Measurements from ENCODE around the gene LPP.

LPP gene

DNA sequence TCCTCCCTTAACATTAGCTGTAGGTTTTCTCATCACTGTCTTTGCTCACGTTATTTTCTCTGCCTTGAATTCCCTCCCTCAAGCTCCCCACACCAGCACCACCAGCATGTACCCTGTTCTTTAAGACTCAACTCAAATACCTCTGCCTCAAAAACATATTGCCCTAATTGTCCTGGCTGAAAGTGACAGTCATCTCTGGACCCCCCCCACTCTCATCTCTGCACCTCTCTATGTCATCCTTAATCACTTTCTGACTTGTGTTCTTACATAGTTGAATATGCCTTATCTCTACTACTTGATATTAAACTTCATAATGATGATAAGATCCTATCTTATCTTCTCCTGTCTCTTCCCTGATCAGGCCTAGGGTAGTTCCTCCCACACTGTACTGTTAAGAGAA, 672.6 kb downstream of the LPP start:
- no peak for DNase-seq

DNA sequence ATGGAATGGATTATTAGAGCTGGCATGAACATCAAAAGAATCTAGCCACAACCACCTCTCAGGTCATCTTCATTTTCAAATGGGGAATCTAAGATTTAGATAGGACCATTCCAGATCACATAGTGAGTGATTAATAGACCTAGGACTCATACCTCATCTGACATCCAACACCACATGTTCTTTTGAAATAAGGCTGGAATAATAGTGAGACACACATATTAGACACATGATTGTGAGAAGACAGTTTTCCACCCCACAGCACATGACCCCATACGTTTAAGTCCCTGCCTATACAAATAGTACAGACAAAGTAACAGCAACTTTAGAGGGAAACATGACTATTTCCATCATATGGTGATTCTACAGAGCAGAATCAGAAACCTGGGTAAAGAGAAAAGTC, 673.1 kb downstream of the LPP start:
- no peak for DNase-seq

DNA sequence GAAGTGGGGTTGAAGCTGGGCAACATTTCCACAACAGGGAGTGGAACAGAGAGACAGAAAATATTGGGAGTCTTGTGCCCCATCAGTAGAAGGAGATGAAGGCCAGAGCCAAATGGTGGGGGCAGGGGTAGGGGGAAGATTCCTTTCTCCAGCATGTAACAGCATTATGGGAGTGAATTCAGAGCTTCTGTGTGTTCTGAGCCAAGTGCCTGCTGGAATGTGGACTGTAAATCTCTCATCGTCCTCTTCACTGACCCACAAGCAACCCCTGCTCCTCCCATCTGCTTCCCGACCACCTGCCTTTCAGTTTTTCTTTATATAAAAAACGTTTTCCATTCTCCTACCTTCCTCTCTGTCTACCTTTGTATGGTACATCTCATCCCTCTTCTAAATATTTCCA, 673.6 kb downstream of the LPP start:
- no peak for DNase-seq

DNA sequence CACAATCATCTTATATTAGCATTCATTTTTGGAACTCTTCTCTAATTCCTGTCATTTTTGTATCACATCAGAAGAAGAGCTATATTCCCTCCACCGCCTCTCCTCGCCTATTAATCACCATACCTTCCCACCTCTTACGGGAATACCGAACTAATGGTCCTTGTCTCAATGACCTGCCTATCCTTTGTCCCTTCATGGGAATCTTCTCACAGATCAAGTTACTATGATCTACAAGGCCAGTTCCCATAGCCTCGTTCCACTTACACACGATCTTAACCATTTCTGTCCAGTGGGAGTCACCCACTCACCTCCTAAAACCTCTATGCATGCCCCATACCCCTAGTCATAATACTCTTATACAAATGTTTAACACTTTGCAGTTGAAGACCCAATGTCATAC, 675.2 kb downstream of the LPP start:
- DNase-seq, result no peak

DNA sequence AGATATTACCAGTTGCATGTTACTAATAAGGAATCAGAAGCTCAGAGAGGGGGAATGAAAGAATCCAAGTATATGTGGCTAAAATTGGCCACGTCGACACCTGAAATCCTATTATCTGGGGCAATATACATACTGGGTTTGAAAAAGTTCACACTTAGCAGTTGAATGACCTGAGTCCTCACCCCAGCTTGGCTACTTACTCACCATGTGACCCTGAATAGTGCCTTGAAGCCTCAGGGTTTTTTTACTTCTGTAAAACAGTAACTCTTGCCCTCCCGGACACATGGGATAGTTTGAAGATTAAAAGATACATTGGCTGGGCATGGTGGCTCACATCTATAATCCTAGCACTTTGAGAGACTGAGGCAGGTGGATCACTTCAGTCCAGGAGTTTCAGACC, 675.6 kb downstream of the LPP start:
- DNase-seq, result no peak

DNA sequence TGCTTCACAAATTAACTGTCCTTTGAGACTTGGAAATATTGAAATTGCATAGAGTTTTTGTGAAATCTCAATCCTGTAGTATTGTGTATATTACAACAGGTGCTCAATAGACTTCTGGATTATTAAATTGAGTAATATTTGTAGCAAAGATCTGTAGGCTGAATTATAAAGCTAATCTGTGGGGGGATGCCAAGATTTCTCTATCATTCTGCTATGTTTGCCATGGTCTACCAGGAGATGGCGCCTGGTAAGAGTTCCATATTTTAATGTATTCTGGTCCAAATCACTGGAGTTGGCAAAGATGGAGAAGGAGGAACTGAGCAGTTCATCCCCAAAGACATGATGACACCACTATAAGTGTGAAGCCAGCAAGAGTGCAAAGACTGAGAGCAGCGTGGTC, 676.9 kb downstream of the LPP start:
- peak; percentile 9 for DNase-seq

DNA sequence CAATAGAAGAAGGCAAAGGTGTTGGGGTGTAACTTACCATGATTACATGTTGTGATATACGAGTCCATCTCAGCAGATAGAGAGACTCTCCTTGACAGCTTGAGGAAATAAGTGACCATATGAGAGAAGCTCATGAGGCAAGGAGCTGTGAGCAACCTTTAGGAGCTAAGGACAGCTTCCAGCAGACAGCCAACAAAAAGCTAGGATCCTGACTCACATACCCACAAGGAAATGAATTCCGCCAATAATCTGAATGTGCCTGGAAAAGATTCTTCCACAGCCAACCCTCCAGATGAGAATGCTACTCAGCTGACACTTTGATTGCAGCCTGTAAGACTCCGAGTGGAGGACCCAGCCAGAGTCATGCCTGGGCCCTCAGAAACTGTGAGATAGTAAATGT, 678.2 kb downstream of the LPP start:
- no peak for DNase-seq

DNA sequence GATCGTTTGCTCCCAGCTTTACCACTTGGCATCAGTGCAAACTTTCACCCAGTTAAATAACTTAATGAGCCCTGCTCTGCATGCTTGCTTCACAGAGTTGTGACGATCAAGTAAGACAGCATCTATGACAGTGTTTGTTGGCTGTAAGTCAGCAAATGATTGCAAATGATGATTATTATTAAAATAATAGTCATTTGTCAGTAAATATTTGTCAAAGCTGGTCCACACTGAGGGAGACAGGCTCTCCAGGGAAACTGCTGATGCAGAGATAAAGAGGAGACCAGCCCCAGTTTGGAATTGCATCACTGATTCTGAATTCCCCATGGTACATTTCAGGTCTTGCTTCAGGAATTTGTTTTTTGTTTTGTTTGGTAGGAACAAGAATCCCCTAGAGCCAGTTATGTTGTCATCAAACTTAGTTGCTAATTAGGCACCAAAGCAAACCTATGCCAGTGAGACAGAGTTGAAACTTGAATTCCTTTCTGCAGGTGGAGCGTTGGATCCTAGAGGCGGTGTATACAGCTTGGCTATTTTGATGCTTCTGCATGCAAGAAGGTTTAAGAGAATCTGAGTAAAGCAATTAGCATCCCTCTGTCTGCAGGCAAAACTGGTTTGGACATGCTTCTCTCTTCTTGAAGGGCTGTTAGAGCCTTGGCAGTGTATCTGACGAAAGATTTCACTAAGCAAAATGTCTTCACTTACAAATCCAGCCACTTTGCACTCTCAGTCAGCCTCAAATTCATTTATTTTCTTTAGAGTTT, 679.2 kb downstream of the LPP start:
- DNase-seq, result no peak

DNA sequence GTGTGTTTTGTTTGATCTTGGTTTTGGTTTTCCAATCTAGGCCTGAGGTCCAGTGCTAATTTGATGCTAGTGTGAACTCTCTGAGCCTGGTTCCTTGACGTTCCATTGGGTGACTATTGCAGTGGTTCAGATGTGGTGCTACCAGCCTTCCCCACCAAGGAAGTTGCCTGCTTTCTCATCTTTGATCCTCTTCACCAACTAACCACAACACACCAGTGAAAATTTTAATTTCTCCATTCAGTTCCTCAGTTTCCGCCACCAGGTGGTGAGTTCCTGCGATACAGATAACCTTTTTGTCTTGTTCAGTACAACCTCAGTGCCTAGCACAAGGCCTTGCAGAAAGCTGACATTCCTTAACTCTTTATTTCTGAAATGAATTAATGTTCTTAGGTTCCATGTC, 680.4 kb downstream of the LPP start:
- peak; percentile 38 for DNase-seq

DNA sequence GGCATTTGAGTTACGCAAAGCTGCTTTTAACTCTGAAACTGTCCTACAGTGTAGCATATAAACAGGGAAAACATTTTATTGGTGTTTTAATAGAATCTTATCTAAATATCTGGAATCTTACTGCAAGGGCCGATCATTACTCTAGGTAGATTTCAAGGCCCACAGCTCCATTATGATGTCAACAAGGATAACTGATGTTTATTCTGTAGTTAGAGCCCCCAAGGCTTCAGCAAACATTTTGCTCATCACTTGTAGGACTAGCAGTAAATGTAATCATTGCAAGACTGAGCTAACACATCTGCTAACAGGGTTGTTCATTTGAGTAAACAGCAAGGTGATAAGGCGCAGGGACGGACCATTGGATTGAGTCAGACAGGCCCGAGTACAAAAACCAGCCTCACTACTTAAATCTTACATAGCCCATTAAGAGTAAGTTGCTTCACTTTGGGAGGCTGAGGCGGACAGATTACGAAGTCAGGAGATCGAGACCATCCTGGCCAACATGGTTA, 685.3 kb downstream of the LPP start:
- no peak for DNase-seq

DNA sequence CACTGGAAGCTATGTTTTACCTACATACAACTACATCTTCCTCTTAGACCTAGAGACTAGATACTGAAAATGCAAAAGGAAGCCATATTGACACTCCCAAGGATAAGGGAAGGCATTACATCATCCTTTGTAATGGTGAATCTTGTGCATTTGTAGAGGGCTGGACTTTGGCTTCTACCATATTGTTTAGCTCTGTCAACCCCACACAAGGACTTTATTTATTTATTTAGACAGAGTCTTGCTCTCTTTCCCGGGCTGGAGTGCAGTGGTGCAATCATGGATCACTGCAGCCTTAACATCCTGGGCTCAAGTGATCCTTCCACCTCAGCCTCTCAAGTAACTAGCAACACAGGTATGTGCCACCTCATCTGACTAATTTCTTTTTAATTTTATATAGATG, 686.3 kb downstream of the LPP start:
- DNase-seq, result no peak

DNA sequence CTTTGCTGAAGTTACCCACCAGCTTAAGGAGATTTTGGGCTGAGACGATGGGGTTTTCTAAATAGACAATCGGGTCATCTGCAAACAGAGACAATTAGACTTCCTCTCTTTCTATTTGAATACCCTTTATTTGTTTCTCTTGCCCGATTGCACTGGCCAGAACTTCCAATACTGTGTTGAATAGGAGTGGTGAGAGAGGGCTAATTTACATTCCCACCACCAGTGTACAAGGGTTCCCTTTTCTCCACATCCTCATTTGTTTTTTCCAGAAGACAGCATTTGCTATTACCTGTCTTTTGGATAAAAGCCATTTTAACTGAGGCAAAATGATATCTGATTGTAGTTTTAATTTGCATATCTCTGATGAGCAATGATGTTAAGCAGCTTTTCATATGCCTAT, 687.9 kb downstream of the LPP start:
- DNase-seq, result no peak

DNA sequence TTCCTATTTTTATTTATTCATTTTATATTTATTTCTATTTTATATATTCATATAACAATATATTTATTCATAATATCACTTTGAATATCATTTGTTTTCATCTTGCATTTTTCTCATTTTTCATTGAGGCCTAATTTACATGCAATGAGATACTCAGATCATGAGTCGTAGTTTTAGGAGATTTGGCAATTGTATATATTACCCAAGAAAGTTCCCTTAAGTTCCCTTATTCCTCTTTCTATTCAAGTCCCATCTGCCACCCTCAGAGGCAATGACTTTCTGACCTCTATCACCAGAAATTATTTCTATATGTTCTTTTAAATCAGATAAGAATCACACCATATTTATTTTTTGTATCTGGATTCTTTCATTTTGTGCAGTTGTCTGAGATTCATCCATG, 688.7 kb downstream of the LPP start:
- no peak for DNase-seq

DNA sequence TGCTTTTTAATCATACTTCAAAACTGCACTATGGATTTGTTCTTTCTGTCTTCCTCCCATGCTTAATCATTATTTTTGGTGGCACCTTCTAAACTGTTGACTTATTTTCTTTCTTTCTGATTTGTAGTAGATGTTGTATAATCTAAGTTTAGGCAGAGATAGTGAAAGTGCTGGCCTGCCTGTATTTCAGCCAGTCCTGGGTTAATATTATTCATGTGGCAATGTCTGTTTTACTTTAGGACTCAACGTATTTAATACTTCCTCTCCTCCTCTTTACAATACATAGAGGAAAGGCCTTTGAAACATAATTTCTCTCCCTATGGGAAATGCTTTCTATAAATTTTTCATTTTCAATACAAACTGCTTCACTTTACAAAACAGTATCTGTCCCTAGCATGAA, 690.1 kb downstream of the LPP start:
- no peak for DNase-seq

DNA sequence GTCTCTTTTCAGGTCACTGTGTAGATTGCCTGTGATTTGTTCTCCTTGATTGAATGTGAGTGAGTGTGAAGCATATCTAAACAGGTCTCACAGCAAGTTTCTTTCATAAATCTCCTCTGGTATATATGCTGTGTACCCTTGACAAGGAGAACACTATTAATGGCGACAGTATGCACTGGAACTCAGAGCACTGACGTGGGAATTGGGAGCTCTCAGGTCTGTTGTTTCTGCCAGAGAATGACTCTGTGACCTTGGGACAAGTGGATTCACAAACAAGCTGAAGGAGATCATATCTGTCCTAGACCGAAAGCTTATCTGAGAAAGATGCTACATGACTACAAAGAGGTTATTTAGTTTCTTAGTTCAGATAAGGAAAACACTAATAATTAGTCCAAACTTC, 691.6 kb downstream of the LPP start:
- DNase-seq, result no peak

DNA sequence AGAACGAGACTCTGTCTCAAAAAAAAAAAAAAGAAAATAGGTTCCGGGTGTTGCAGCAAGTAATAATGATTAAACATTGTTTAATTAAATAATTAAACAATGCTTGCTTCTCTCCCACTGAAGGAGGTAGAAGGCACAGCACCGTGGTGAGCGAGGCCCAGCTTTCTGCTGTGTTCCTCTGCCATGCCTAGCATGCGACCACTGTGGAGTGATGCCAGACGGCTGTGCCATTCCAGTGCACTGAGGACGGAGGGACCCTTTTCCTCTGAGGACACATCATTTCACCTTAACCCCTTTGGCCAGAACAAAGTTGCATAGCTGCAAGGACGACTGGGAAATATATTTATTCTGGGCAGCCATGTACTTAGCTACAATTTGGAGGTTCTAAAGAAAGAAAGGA, 695.0 kb downstream of the LPP start:
- no peak for DNase-seq

DNA sequence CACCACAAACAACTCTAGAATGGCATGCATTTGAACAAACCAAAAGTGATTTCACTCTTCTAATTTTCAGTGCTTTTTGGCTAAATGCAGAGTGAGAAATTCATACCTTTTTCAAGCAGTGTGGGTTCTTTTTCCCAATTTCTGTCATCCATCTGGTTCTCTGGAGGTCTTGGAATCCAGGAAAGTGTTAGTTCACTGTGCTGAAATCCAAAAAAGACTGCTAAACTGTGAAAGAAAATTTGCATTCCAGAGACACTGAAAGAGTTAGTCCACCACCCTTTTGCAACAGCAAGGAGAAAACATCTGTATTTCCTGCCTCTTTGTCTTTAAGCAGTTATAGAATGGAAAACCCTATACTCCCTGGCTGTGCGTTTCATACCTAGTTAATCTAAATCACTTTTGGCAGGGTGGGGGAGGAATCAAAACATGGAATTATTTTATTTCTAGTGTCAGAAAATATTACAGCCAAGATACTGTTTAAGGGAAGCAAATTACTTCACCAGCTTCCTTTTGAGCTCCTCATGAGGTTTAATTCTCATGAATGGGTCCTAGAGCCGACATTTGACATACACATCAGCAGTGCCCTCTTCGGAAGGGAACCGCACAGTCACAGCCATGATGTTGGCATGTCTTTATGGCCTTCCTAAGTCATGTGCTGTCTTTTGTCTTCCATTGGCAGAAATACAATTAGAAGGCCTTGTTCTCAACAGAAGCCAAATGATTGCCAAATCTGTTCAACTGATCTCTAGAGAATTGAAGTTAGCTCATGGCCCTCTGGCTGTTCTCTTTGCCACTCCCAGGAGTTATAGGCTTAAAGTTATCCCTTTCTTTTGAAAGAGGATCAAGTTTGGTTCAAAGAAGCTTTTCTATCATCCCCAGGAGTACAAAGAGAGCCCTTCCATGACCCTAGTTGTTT, 700.2 kb downstream of the LPP start:
- no peak for DNase-seq

DNA sequence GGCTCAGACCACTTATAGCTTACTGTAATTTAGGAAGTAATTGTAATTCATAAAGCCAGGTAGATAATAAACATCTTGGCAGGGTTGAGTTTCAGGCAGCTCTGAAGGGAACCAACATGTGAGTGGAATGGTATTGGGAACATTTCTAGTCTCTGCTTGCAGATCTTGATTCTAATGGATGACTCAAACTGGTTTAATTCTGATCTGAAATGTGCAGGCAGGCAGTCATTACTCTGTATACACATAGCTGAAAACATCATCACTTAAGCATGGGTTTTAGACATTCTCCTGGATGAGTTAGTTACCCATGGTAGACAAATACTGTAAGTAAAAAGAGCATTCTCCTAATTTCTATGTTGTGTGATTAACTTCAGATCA, 700.8 kb downstream of the LPP start:
- no peak for DNase-seq

DNA sequence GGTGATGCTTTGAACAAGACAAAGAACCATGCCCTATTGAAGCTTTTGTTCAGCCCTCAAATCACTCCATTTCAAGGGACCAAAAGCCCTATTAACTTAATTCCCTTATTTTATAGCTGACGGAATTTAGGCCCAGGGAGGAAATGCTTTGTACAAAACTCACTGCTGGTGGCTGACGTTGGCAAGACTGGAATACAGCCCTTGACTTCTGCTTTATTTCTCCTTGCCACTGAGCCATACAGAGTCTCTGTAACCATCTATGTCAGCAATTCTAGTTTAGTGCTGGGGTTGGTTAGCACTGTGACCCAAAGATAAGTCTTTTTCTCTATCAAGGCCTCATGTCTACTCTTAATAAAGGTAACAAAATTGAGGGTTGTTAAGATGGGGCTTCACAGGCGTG, 701.7 kb downstream of the LPP start:
- DNase-seq, result no peak

DNA sequence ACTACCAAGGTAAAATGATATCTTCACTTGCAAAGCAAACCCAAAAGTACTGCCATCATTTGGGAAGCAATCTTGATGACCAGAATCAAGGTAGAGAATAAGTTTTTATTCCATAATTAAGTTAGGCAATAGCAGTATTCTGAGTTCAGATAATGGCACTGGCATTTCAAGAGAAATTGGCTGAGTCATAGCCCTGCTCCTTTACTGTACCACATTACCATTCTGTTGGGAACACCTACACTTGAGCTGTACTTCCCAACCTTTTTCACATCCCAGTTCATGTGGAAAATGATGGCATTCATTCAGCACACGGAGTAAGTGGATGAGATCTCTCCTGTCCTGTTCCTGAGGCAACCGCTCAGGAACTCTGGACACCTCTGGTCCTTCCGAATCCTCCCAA, 706.2 kb downstream of the LPP start:
- no peak for DNase-seq

DNA sequence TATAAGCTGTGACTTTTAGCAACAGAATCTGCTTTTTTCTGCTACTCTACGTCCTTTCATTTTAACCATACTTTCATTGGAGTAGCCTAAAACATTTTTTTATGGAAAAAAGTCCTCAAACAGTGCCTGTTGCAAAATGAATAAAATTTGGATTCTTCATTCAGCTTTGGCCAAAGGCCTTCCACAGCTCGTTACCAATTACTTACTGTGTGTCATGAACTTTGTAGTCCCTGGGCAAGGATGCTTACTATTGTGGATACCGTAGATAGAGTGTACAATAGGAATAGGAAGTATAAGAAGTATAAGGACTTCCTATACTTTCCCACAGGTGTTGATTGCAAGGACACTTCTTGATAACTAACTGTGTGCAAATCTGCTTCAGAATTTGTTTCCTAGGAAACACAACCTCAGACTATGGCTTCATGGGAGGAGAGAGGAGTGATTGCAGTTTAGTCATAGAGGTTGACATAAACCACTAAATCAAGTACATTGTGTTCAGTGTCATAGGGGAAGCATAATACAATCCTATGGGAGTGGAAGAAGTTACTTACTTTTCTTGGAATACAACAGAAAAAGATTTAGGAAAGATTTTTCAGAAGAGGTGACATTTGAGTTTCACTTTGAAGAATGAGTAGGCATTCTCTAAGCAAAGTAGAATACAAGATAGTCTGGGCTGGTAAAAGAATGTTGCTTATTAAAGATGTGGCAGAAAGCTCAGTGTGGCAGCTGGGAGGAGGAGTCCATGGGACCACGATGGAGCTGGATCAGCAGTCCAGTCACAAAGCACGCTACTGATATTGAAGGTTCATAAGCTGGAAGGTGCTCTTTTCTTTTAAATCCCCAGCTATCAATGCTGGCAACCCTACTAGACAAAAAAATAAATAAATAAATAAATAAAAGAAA, 708.1 kb downstream of the LPP start:
- no peak for DNase-seq

DNA sequence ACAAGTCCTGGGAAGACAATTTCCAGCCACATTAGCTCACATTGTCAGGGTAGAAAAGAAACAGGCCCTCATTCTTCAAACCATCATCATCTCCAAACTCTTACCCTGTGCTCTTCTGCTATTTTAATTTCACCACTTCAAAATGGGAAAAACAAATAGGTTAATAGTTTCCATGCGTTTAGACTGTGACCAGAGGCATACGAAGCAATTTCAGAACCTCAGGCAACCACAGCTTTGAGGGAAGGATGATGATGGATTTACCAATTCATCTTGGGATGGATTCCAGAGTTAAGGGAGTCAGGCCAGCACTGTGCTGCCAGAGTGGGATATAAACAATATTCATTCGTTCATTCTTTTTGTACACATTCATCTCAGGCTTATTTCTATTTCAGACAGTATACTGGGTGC, 710.0 kb downstream of the LPP start:
- DNase-seq, result no peak

DNA sequence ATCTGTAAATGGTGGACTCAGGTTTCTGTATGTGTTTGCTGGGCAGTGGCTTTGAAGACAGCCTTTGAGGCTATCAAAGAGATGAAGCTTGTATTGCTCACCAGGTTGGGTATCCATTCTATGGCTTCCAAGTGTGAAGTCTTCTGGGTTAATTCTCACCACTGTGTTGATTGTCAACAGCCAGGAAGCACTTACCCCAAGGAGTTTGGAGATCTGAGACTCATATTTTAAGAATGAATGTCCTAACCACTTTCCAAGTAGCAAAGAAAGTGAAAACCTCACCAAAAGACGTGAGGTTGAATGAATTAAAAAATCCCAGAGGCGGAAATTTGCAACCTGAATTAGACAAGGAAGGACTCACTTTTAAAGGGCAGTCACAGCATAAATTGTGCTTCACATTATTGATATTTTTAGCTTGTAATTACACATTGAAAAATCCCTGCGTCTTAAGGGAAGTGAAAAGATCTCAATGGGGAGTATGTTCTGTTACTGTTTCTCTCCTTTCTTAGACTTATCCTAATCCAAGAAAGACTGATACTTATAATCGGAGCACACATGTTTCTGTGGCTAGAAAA, 713.8 kb downstream of the LPP start:
- no peak for DNase-seq
